ENCODE measurements around the gene TEC. TPM values are rescaled to one million over a fixed set of nuclear protein-coding genes. Genes with fewer than 3 reads are reported as not detected.

Gene TEC
- total and polyA plus RNA-seq, 9 of the 15 experiments (the other 6 are each of a cell fraction or from before 2014, with no cell fraction given) = 5.3 to 14.7 (median 8.8) TPM

GRCh38 chr4:48235050-48235449 lies 34.6 kb downstream of the TEC start (continued):
- TF ChIP-seq KLF6 (CRISPR knock-in tag; IDR thresholded peaks at IDR 0.05; ENCODE audit: borderline replicate concordance) (no peak), ZNF592 (IDR thresholded peaks at IDR 0.05) (peak; percentile 85), IRF9 (tag; IDR thresholded peaks at IDR 0.05) (no peak), SMAD4 (CRISPR knock-in tag; conservative IDR thresholded peaks at IDR 0.05) (peak; percentile 68), TEAD1 (CRISPR knock-in tag; IDR thresholded peaks at IDR 0.05) (0 out of 4 replicates have a peak, but pooled peaks of 1 of the 2 experiments have one; percentile 45), DMBX1 (CRISPR knock-in tag; IDR thresholded peaks at IDR 0.05; ENCODE audit: borderline replicate concordance) (peak; percentile 89), GTF2A2 (tag; IDR thresholded peaks at IDR 0.05) (peak; percentile 55; the same call in 1 of the 2 replicates), TCFL5 (CRISPR knock-in tag; conservative IDR thresholded peaks at IDR 0.05) (0 out of 2 replicates have a peak, but pooled peaks have one; percentile 14), ZNF398 (CRISPR knock-in tag; IDR thresholded peaks at IDR 0.05) (0 out of 2 replicates have a peak, but pooled peaks have one; percentile 33), HSF4 (CRISPR knock-in tag; IDR thresholded peaks at IDR 0.05; ENCODE audit: borderline replicate concordance) (0 out of 2 replicates have a peak, but pooled peaks have one; percentile 55), ZNF639 (CRISPR knock-in tag; conservative IDR thresholded peaks at IDR 0.05 in 1 of 2, IDR thresholded peaks at IDR 0.05 in 1 of 2) (0 out of 4 replicates have a peak, but pooled peaks of 1 of the 2 experiments have one; percentile 39), SREBF1 (IDR thresholded peaks at IDR 0.05; ENCODE audit: borderline replicate concordance, low read depth, low read length) (no peak), MECOM (CRISPR knock-in tag; IDR thresholded peaks at IDR 0.05) (0 out of 2 replicates have a peak, but pooled peaks have one; percentile 47), DDX20 (tag; IDR thresholded peaks at IDR 0.05; ENCODE audit: low read depth) (0 out of 2 replicates have a peak, but pooled peaks have one; percentile 31), ZNF584 (CRISPR knock-in tag; IDR thresholded peaks at IDR 0.05; ENCODE audit: low read depth) (0 out of 2 replicates have a peak, but pooled peaks have one; percentile 48)

All from K562 (cell line).